Transverse colon (tissue), 4 donors: ENCODE measurements around the gene RDX.
A peak's percentile ranks its signal among the peaks of the same experiment; 100 is the strongest.

Source experiments
- EP300 ChIP-seq: sonication (generic); formaldehyde crosslinking; IDR thresholded peaks from one replicate; pipeline ENCODE4 v1.6.1; 2017; ENCODE audit warnings: antibody characterized with exemption, low read depth
- POLR2AphosphoS5 ChIP-seq, 3 donors: sonication (generic); formaldehyde crosslinking; IDR thresholded peaks; one replicate each; pipeline ENCODE4 v1.6.1; 2016; ENCODE audit warnings: antibody characterized with exemption in 3 of 3
- TF ChIP-seq, protein P1 (sequence below), 5 experiments: fragments of 200-600 bp in 3 of 5; fragments of 450-650 bp in 2 of 5; sonication (generic) in 3 of 5; IDR thresholded peaks; 1 replicate in 2 of 5; 2 replicates in 3 of 5; pipeline ENCODE4 v1.5.1; 2016 to 2017; ENCODE audit warnings: antibody characterized with exemption in 5 of 5, inconsistent platforms in 3 of 5, mild to moderate bottlenecking in 2 of 5, moderate library complexity in 1 of 5

DNA sequence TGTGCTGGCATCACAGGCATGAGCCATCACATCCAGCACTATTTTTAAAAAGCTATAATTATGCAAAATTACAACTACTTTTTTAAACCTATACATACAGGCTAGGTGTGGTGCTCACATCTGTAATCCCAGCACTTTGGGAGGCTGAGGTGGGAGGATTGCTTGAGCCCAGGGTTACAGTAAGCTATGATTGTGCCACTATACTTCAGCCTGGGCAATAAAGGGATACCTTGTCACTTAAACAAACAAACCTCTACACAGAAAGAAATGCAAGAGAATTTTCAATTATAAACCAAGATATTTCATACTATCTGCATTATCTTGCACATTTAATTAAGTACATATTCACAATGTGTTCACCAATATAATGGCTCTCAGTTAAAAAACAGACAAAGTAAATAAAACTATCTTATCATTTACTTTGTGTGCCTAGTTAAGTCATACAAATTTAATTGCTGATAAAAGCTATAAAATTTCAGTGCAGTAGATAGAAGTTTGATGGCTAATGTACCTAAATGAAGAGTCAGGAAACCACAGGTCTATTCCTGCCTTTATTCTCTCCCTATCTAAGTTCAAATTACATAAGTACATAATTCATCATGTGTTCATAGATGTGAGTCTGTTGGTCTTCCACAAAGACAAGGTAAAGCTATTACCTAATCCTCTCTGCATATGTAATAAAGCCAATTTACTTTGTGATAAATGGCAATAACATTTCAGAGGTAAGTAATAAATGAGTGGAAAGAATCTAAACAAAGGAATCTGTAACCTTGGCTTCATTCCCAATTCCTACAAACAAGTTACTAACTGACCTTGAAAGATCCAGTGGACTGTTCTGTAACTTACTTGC is 9.0 kb upstream of the RDX start:
- TF ChIP-seq, protein P1, sequence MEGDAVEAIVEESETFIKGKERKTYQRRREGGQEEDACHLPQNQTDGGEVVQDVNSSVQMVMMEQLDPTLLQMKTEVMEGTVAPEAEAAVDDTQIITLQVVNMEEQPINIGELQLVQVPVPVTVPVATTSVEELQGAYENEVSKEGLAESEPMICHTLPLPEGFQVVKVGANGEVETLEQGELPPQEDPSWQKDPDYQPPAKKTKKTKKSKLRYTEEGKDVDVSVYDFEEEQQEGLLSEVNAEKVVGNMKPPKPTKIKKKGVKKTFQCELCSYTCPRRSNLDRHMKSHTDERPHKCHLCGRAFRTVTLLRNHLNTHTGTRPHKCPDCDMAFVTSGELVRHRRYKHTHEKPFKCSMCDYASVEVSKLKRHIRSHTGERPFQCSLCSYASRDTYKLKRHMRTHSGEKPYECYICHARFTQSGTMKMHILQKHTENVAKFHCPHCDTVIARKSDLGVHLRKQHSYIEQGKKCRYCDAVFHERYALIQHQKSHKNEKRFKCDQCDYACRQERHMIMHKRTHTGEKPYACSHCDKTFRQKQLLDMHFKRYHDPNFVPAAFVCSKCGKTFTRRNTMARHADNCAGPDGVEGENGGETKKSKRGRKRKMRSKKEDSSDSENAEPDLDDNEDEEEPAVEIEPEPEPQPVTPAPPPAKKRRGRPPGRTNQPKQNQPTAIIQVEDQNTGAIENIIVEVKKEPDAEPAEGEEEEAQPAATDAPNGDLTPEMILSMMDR (IDR thresholded peaks at IDR 0.05) = no peak
- no peak for TF ChIP-seq EP300
- peak in 1 of 3 donors; percentile 28 for TF ChIP-seq POLR2AphosphoS5 (IDR thresholded peaks at IDR 0.05)
